OCI-LY7 (cell line): ENCODE data around the gene DDIT4L. TPM values are rescaled to one million over a fixed set of nuclear protein-coding genes. Genes with fewer than 3 reads are reported as not detected.

Source experiments
- BruUV-seq: library from RNA; stranded (reverse); fragments of 400-500 nt; replicated peaks from 2 replicates; lab custom pipeline; 2021; lab: Mats Ljungman, UMichigan
- CTCF ChIA-PET: fragments of 300-600 bp; sonication (Branson Sonifier 250); formaldehyde crosslinking; loops from one replicate; lab custom pipeline; 2022; ENCODE audit warnings: antibody characterized with exemption; ENCODE audit not compliant: unreplicated experiment; lab: Charles Lee
- POLR2A ChIA-PET: fragments of 300-600 bp; sonication (Branson Sonifier 250); formaldehyde crosslinking; loops from one replicate; lab custom pipeline; 2022; ENCODE audit warnings: antibody characterized with exemption; lab: Charles Lee
- DNase-seq: peaks from one replicate; pipeline ENCODE4 v3.0.0-alpha.2; 2015; ENCODE audit warnings: low spot score
- H2AFZ ChIP-seq: fragments of 200-600 bp; sonication (generic), shearing (Covaris generic); 2 replicates; pipeline ENCODE4 v1.6.1; 2014; ENCODE audit warnings: mild to moderate bottlenecking, antibody characterized with exemption, low read length, moderate library complexity
- H3K27ac ChIP-seq: fragments of 200-600 bp; sonication (generic); 2 replicates; pipeline ENCODE4 v1.5.1; 2014; ENCODE audit warnings: mixed run types, low read depth, mild to moderate bottlenecking, moderate library complexity, low read length, inconsistent platforms; ENCODE audit not compliant: poor library complexity, severe bottlenecking
- H3K36me3 ChIP-seq: fragments of 200-600 bp; sonication (generic); 2 replicates; pipeline ENCODE4 v1.6.1; 2014; ENCODE audit warnings: mild to moderate bottlenecking, antibody characterized with exemption, low read length, moderate library complexity, mixed read lengths; ENCODE audit not compliant: insufficient read depth
- H3K4me1 ChIP-seq: fragments of 200-600 bp; sonication (generic); 2 replicates; pipeline ENCODE4 v1.5.1; 2014; ENCODE audit warnings: mild to moderate bottlenecking, low read length; ENCODE audit not compliant: insufficient read depth, poor library complexity, severe bottlenecking
- H3K4me2 ChIP-seq: fragments of 200-600 bp; sonication (generic); 2 replicates; pipeline ENCODE4 v1.6.1; 2014; ENCODE audit warnings: mild to moderate bottlenecking, low read length
- H3K4me3 ChIP-seq: fragments of 200-600 bp; sonication (generic); 2 replicates; pipeline ENCODE4 v1.5.1; 2014; ENCODE audit warnings: mild to moderate bottlenecking, low read depth, low read length; ENCODE audit not compliant: poor library complexity, severe bottlenecking
- H3K79me2 ChIP-seq: fragments of 200-600 bp; sonication (generic); 2 replicates; pipeline ENCODE4 v1.6.1; 2016; ENCODE audit warnings: low read depth, mild to moderate bottlenecking, low read length, moderate library complexity, mixed read lengths; ENCODE audit not compliant: insufficient read depth
- H3K9me2 ChIP-seq: fragments of 200-600 bp; sonication (generic); 2 replicates; pipeline ENCODE4 v1.6.1; 2016; ENCODE audit warnings: mild to moderate bottlenecking, low read length, mixed read lengths; ENCODE audit not compliant: insufficient read depth
- H3K9me3 ChIP-seq: fragments of 200-600 bp; sonication (generic); 2 replicates; pipeline ENCODE4 v1.6.1; 2014; ENCODE audit warnings: mild to moderate bottlenecking, mixed run types, low read length, mixed read lengths
- H4K20me1 ChIP-seq: fragments of 200-600 bp; sonication (generic); 2 replicates; pipeline ENCODE4 v1.6.1; 2014; ENCODE audit warnings: mild to moderate bottlenecking, antibody characterized with exemption, low read length, moderate library complexity, mixed read lengths; ENCODE audit not compliant: insufficient read depth
- EZH2phosphoT487 ChIP-seq: fragments of 200-600 bp; sonication (generic); IDR thresholded peaks from 2 replicates; pipeline ENCODE4 v1.6.1; 2018; ENCODE audit warnings: low read depth, borderline replicate concordance, mild to moderate bottlenecking, mixed run types, antibody characterized with exemption, low read length, moderate library complexity, mixed read lengths
- intact Hi-C: fragments of 100-400 bp; cut with micrococcal nuclease; formaldehyde crosslinking; loops from one replicate; pipeline ENCODE4 v1.10.0; 2022; ENCODE audit not compliant: unreplicated experiment
- total RNA-seq, 2 experiments: library from RNA; depleted of rRNA in 1 of 2; stranded (reverse); fragments of >200 nt in 1 of 2; shearing (Covaris generic) in 1 of 2; gene quantifications; 2 replicates each; pipeline ENCODE4 v1.2.3, GENCODE V29; 2014 to 2022
- TF ChIP-seq, protein P1 (sequence below): fragments of 200-600 bp; sonication (generic); conservative IDR thresholded peaks from 2 replicates; pipeline ENCODE4 v1.5.1; 2014; ENCODE audit warnings: mild to moderate bottlenecking, antibody characterized with exemption, low read length, moderate library complexity, mixed read lengths

Gene DDIT4L
- total RNA-seq, 2 experiments from 2014 or later: 0.06 TPM; not detected in 1

GRCh38 chr4:100224721-100225120, 34.5 kb upstream of the DDIT4L start:
- CTCF ChIA-PET: no interaction called here
- BruUV-seq: no TSS peak
- no peak overlapping the region for H3K4me3 ChIP-seq

GRCh38 chr4:100224160-100224559, 33.9 kb upstream of the DDIT4L start:
- CTCF ChIA-PET: no interaction called here
- no peaks in the 10 kb centered on the region for H4K20me1 ChIP-seq

More at GRCh38 chr4:100224721-100225120, 34.5 kb upstream of the DDIT4L start:
- Histone ChIP-seq H3K27ac (no peak overlapping the region), H3K4me2 (no peak overlapping the region), H3K79me2 (no peaks in the 10 kb centered on the region), H3K9me3 (0 out of 2 replicates have a peak, but pooled peaks cover 3% of the 10 kb centered on the region), H3K36me3 (no peaks in the 10 kb centered on the region), H3K4me1 (no peaks in the 10 kb centered on the region), H3K9me2 (no peaks in the 10 kb centered on the region), H2AFZ (no peak overlapping the region), H4K20me1 (no peaks in the 10 kb centered on the region)
- TF ChIP-seq, protein P1, sequence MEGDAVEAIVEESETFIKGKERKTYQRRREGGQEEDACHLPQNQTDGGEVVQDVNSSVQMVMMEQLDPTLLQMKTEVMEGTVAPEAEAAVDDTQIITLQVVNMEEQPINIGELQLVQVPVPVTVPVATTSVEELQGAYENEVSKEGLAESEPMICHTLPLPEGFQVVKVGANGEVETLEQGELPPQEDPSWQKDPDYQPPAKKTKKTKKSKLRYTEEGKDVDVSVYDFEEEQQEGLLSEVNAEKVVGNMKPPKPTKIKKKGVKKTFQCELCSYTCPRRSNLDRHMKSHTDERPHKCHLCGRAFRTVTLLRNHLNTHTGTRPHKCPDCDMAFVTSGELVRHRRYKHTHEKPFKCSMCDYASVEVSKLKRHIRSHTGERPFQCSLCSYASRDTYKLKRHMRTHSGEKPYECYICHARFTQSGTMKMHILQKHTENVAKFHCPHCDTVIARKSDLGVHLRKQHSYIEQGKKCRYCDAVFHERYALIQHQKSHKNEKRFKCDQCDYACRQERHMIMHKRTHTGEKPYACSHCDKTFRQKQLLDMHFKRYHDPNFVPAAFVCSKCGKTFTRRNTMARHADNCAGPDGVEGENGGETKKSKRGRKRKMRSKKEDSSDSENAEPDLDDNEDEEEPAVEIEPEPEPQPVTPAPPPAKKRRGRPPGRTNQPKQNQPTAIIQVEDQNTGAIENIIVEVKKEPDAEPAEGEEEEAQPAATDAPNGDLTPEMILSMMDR: no peak
- TF ChIP-seq EZH2phosphoT487: no peak
- no peak for DNase-seq
- POLR2A ChIA-PET: no interaction called here
- intact Hi-C loops: no loop called here

DNA sequence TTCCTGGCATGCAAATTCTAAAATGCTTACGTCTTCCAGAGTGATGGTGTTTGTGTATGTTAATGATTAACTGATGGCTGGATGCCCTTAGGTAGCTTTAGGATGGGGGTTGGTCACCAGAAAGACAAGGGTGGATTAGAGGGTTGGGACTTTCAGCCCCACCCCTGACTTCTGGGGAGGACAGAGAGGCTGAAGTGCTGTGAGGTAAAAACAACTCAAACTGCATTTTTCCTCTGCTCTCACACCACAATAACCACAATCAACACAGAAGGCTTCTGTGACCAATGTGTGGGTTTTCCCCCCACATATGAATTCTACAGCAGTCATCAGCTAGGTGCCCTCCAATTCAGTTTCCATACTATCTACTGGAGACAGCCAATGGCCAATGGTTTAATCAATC, 18.7 kb upstream of the DDIT4L start:
- Histone ChIP-seq H2AFZ (no peak overlapping the region), H3K4me2 (no peak overlapping the region), H3K27ac (no peak overlapping the region), H4K20me1 (no peaks in the 10 kb centered on the region), H3K4me3 (no peak overlapping the region), H3K79me2 (no peaks in the 10 kb centered on the region), H3K9me3 (no peaks in the 10 kb centered on the region), H3K4me1 (no peaks in the 10 kb centered on the region), H3K36me3 (no peaks in the 10 kb centered on the region), H3K9me2 (no peaks in the 10 kb centered on the region; the same call in 1 of the 2 replicates)
- CTCF ChIA-PET: no interaction called here
- DNase-seq: no peak
- intact Hi-C loops: no loop called here
- BruUV-seq: no TSS peak
- TF ChIP-seq, protein P1: no peak
- TF ChIP-seq EZH2phosphoT487: no peak
- POLR2A ChIA-PET: no interaction called here

More at GRCh38 chr4:100224160-100224559, 33.9 kb upstream of the DDIT4L start:
- no peak for DNase-seq
- no peak overlapping the region for H2AFZ ChIP-seq
- POLR2A ChIA-PET: no interaction called here
- H3K9me3 ChIP-seq: no peaks in the 10 kb centered on the region
- no peak overlapping the region for H3K27ac ChIP-seq
- no peak overlapping the region for H3K4me2 ChIP-seq
- H3K4me3 ChIP-seq: no peak overlapping the region
- intact Hi-C loops: no loop called here
- no TSS peak for BruUV-seq
- H3K9me2 ChIP-seq: no peaks in the 10 kb centered on the region
- no peaks in the 10 kb centered on the region for H3K79me2 ChIP-seq
- H3K4me1 ChIP-seq: no peaks in the 10 kb centered on the region
- TF ChIP-seq EZH2phosphoT487: no peak
- TF ChIP-seq, protein P1: no peak
- no peaks in the 10 kb centered on the region for H3K36me3 ChIP-seq
